ENCODE data around the gene KCNE3. TPM values are rescaled to one million over a fixed set of nuclear protein-coding genes. Genes with fewer than 3 reads are reported as not detected.

Gene KCNE3
- total and polyA plus RNA-seq, 10 of the 15 experiments (the other 5 are each of a cell fraction or from before 2014, with no cell fraction given), result not detected

DNA sequence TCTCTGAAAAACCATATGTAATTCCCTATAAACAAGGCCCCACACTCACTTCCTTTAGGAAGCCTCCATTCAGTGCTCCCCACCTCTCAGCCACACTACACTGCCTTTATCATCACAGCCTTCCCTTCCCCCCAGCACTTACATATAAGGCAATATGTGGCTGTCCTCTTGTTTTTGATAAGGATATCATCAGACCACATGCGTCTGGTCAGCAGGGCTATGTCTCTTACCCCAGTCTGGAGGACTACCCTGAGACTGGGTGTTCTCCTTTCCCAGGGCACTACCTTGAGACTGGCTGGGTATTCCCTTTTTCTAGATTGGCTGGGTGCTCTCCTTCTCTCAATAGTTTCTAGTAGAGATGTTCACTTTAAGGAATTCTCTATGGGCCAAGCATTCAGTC lies 7.8 kb downstream of the KCNE3 start:
- ChIA-PET CTCF (no interaction called here), SMC1A (ENCODE audit: uncharacterized antibody, unreplicated experiment) (no interaction called here), POLR2A (no interaction called here), RAD21 (ENCODE audit: unreplicated experiment) (no interaction called here)
- Histone ChIP-seq H2AFZ (ENCODE audit: control insufficient read depth, low read depth, low read length) (no peak overlapping the region), H3K4me2 (ENCODE audit: control insufficient read depth, insufficient read depth) (no peak overlapping the region), H3K27ac (ENCODE audit: control insufficient read depth, insufficient read depth) (no peak overlapping the region), H3K4me3 (no peak overlapping the region), H3K9ac (ENCODE audit: control insufficient read depth, insufficient read depth, low read length) (no peak overlapping the region), H3K27me3 (replicated peaks in 1 of 2; ENCODE audit: control insufficient read depth in 2 of 2, insufficient read depth in 2 of 2, low read length in 1 of 2) (no peaks in the 10 kb centered on the region; a peak in 2 of 4 replicates), H3K9me3 (replicated peaks; ENCODE audit: control insufficient read depth, insufficient read depth, low read length) (no peaks in the 10 kb centered on the region), H4K20me1 (ENCODE audit: control insufficient read depth, insufficient read depth) (no peaks in the 10 kb centered on the region), H3K4me1 (ENCODE audit: control insufficient read depth, insufficient read depth, low read length) (no peaks in the 10 kb centered on the region), H3K36me3 (ENCODE audit: control insufficient read depth in 2 of 2, insufficient read depth in 2 of 2, low read length in 1 of 2) (no peaks in the 10 kb centered on the region), H3K79me2 (ENCODE audit: control insufficient read depth, insufficient read depth, low read length) (no peaks in the 10 kb centered on the region)
- BruUV-seq (replicated peaks), result no TSS peak
- no peak for TF ChIP-seq ESRRA (IDR thresholded peaks at IDR 0.05; ENCODE audit: low read length)
- TF ChIP-seq STAT1 (conservative IDR thresholded peaks at IDR 0.05), result no peak
- no peak for TF ChIP-seq ETV6 (conservative IDR thresholded peaks at IDR 0.05 in 1 of 2, IDR thresholded peaks at IDR 0.05 in 1 of 2; ENCODE audit: borderline replicate concordance in 1 of 2, low read depth in 1 of 2)
- TF ChIP-seq BHLHE40 (IDR thresholded peaks at IDR 0.05; ENCODE audit: borderline replicate concordance in 1 of 2, low read depth in 2 of 2, low read length in 1 of 2), result no peak
- TF ChIP-seq SREBF1 (IDR thresholded peaks at IDR 0.05; ENCODE audit: low read length), result no peak
- TF ChIP-seq TCF3 (IDR thresholded peaks at IDR 0.05; ENCODE audit: borderline replicate concordance, insufficient read depth, low read depth, low read length), result no peak
- TF ChIP-seq BRCA1 (IDR thresholded peaks at IDR 0.05; ENCODE audit: low read depth, low read length), result no peak
- no peak for TF ChIP-seq CREM (IDR thresholded peaks at IDR 0.05; ENCODE audit: low read depth)
- no peak for TF ChIP-seq POU2F2 (IDR thresholded peaks at IDR 0.05; ENCODE audit: borderline replicate concordance, low read depth, low read length)
- TF ChIP-seq, protein P1, sequence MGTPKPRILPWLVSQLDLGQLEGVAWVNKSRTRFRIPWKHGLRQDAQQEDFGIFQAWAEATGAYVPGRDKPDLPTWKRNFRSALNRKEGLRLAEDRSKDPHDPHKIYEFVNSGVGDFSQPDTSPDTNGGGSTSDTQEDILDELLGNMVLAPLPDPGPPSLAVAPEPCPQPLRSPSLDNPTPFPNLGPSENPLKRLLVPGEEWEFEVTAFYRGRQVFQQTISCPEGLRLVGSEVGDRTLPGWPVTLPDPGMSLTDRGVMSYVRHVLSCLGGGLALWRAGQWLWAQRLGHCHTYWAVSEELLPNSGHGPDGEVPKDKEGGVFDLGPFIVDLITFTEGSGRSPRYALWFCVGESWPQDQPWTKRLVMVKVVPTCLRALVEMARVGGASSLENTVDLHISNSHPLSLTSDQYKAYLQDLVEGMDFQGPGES (IDR thresholded peaks at IDR 0.05), result no peak
- no peak for TF ChIP-seq PAX8 (IDR thresholded peaks at IDR 0.05)
- no peak for TF ChIP-seq TCF7 (IDR thresholded peaks at IDR 0.05; ENCODE audit: borderline replicate concordance)
- TF ChIP-seq, protein P2, sequence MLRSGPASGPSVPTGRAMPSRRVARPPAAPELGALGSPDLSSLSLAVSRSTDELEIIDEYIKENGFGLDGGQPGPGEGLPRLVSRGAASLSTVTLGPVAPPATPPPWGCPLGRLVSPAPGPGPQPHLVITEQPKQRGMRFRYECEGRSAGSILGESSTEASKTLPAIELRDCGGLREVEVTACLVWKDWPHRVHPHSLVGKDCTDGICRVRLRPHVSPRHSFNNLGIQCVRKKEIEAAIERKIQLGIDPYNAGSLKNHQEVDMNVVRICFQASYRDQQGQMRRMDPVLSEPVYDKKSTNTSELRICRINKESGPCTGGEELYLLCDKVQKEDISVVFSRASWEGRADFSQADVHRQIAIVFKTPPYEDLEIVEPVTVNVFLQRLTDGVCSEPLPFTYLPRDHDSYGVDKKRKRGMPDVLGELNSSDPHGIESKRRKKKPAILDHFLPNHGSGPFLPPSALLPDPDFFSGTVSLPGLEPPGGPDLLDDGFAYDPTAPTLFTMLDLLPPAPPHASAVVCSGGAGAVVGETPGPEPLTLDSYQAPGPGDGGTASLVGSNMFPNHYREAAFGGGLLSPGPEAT (IDR thresholded peaks at IDR 0.05; ENCODE audit: low read depth), result no peak
- TF ChIP-seq, protein P3, sequence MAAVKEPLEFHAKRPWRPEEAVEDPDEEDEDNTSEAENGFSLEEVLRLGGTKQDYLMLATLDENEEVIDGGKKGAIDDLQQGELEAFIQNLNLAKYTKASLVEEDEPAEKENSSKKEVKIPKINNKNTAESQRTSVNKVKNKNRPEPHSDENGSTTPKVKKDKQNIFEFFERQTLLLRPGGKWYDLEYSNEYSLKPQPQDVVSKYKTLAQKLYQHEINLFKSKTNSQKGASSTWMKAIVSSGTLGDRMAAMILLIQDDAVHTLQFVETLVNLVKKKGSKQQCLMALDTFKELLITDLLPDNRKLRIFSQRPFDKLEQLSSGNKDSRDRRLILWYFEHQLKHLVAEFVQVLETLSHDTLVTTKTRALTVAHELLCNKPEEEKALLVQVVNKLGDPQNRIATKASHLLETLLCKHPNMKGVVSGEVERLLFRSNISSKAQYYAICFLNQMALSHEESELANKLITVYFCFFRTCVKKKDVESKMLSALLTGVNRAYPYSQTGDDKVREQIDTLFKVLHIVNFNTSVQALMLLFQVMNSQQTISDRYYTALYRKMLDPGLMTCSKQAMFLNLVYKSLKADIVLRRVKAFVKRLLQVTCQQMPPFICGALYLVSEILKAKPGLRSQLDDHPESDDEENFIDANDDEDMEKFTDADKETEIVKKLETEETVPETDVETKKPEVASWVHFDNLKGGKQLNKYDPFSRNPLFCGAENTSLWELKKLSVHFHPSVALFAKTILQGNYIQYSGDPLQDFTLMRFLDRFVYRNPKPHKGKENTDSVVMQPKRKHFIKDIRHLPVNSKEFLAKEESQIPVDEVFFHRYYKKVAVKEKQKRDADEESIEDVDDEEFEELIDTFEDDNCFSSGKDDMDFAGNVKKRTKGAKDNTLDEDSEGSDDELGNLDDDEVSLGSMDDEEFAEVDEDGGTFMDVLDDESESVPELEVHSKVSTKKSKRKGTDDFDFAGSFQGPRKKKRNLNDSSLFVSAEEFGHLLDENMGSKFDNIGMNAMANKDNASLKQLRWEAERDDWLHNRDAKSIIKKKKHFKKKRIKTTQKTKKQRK (IDR thresholded peaks at IDR 0.05; ENCODE audit: low read depth, low read length), result no peak
- no peak for FAIRE-seq
- intact Hi-C loops (cut with micrococcal nuclease; ENCODE audit: unreplicated experiment) (no loop called here), in situ Hi-C loops (cut with MboI) (loop anchor here (5.0 to 10.0 kb wide), 2 partner anchors 113 to 265 kb away; no protein-coding TSS in a partner anchor)
- ATAC-seq, result no peak
- DNase-seq (ENCODE audit: low read depth, low spot score), result no peak
- WGBS (ENCODE audit: insufficient coverage, insufficient replicate concordance, low lambda C conversion rate, missing lambda C conversion rate), result 50% methylated on average over 1 of the region's 1 CpG
